IPS DF 4.7 (cell line): ENCODE results near the gene NDUFA11.
"Not testable (repeated sequence)": the region's sequence is repeated elsewhere in the genome, so short reads cannot be mapped to it uniquely, and the experiment has no call there.

Source experiments
- DNase-seq: peaks from one replicate; pipeline ENCODE4 v3.0.0-alpha.2; 2013; ENCODE audit warnings: low spot score; ENCODE audit errors: extremely low read depth

NDUFA11 gene

DNA sequence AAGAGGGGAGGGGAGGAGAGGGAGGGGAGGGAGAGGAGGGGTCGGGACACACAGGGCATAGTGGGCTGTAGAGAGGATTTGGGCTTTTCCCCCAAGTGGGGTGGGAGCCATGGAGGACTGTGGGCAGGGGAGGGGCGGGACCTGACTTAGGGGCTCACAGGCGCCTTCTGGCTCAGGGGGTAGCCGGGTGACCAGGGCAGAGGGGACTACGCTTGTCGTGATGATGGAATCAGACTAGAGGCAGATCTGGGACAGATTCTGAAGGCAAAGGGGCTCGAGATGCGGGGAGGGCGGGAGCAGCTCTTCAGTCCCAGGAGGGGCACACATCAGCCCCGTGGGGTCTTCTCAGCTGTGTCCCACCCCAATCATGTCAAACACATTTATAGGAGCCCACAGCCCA, 13.5 kb downstream of the NDUFA11 start:
- no peak for DNase-seq

DNA sequence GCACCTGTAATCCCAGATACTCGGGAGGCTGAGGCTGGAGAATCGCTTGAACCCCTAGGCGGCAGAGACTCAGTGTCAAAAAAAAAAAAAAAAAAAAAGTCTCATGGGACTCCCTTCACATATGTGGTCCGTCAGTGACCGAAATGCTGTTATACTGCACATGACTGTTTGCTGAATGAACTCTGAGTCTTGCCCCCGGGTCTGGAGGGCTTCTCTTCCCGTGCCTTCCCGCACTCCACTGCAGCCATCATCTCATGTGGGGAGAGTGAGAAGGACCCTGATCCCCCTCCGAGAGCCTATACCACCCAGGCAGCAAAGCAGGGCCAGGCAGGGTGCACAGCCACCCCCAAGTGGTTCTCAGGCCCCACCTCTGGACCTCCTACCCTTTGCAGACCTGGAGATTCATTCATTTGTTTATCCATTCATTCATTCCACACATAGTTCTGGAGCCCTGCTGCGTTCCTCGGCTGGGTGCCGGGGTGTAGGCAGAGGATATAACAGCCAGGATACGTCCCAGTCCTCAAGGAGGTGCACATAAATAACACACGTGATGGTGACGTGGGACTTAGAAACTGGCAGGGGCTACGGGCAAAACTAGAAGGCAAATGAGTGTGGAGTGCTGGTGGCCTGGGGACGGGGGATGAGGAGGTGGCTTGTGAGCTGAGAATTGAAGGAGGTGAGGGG, 14.2 kb downstream of the NDUFA11 start:
- no peak for DNase-seq

DNA sequence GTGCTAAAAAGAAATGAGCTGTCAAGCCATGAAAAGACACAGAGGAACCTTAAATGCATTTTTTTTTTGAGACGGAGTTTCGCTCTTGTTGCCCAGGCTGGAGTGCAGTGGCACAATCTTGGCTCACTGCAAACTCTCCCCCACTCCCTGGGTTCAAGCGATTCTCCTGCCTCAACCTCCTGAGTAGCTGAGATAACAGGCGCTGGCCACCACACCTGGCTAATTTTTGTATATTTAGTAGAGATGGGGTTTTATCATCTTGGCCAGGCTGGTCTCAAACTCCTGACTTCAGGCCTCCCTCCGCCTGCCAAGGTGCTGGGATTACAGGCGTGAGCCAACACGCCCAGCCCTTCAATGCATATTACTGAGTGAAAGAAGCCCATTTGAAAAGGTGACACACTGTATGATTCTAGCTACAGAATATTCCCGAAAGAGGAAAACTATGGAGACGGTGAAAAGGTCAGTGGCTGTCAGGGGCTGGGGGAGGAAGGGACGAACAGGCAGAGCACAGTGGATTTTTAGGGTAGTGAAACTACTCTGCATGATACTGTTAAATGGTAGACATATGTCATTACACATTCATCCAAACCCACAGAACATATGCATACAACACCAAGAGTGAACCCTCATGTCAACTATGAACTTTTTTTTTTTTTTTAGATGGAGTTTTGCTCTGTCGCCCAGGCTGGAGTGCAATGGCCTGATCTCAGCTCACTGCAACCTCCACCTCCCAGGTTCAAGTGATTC, 19.4 kb downstream of the NDUFA11 start:
- not testable (repeated sequence) for DNase-seq

DNA sequence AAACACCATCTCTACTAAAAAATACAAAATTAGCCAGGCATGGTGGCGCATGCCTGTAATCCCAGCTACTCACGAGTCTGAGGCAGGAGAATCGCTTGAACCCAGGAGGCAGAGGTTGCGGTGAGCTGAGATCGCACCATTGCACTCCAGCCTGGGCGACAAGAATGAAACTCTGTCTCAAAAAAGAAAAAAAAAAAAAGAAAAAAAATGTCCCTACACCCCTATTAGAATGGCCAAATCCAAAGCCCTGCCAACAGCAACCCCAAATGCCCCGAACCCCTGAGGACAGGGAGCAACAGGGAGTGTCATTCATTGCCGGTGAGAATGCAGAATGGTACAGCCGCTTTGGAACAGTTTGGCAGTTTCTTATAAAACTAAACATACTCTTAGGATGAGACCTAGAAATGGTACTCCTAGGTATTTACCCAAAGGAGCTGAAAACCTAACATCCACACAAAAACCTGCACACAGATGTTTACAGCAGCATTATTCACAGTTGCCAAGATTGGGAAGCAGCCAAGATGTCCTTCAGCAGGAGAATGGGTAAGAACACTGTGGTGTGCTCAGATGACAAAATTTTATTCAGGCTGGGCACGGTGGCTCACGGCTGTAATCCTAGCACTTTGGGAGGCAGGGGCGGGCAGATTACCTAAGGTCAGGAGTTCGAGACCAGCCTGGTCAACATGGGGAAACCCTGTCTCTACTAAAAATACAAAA, 20.3 kb downstream of the NDUFA11 start:
- not testable (repeated sequence) for DNase-seq

DNA sequence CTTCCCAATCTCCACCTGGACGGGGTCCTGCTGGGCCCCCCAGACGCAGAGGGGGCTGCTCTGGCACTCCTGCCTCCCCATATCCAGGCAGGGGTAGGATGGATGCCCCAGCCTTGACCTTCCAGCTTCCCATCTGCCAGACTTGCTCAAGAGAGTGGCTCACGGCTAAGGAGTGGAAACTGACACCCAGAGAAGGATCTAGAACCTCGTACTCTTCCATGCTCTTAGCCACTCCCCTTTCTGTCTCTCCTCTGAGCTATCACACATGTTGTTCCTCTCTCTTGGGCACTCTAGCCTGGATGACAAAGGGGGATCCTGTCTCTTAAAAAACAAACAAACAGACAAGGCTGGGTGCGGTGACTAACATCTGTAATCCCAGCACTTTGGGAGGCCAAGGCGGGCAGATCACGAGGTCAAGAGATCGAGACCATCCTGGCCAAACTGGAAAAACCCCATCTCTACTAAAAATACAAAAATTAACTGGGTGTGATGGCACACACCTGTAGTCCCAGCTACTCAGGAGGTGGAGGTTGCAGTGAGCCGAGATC, 21.1 kb downstream of the NDUFA11 start:
- DNase-seq = no peak

DNA sequence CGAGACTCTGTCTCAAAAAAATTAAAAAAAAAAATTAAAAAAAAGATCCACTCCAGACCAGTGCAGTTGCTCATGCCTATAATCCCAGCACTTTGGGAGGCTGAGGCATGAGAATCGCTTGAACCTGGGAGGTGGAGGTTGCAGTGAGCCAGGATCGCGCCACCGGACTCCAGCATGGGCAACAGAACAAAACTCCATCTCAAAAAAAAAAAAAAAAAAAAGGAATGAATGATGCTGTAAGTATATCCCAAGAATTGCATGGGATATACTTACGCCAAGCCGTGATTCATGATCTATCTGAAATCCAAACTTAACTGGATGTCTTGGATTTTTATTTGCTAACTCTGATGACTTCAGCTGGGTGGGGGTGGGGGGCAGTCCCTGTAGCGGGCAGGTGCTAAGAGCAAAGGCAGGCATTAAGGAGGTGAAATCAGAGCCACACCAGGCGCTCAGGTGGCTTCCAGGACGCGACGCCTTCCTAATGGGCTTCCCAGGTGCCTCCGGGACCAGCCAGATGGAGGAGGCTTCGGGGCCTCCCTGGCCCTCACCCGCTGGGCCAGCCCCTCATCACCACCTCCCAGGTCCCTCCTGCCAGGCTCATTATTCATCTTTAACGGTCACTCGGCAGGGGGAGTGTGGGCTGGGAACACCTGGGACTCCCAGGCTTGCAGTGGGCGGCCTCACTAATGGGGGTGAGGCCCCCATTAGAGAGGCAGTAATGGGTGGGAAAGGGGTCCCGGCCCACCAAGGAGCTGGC, 21.9 kb downstream of the NDUFA11 start:
- no peak for DNase-seq

DNA sequence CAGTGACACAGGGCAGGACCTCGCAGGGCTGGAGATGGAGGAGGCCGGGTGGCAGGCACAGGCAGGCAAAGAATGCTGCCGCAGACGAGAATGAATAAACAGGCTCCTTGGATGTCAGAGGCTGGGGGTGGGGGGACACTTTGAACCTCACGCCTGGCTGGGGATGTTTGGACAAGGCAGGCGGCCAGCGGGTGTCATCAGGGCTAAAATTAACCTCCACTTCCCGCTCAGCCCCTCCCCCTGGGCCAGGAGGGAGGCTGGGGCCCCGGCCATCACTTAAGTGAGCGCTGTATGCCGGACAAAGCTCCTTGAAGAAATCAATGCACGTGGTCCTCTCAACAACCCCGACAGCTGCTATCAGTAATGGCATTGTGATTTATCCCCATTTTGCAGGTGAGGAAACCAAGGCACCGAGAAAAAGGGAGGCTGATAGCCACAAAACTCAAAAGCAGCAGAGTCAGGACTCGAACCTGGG, 22.9 kb downstream of the NDUFA11 start:
- no peak for DNase-seq

DNA sequence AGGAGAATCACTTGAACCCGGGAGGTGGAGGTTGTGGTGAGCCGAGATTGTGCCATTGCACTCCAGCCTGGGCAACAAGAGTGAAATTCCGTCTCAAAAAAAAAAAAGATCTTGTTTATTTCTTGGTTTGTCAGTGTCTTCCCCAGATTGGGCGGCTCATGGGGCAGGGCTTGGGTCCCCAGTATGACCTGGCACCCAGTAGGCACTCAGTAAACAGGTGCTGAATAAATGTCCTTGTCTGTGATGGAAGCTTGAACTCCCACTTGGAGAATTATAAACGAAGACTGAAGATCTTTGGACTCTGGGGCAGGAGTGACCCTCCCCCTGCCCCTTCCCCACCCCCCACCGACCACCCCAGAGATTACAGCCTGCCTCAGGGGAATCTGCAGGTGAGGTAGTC, 23.4 kb downstream of the NDUFA11 start:
- no peak for DNase-seq

DNA sequence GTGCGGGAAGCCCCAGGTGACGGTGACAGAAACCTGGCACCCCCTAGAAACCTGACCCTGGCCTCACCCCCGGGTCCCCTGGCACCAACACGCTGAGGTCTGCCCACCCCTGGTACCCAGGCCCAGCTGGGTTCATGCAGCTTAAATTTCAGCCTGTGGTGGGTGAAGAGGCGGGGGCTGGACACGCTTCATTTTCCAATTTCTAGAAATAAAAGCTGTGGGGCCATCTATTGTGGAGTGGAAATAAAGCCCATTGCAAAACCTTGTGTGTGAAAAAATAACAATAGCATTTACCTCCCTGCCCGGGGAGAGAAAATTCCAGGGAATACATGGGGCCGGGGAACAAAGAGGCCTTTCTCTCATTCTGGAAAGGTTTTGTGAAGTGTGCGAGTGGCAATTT, 25.7 kb downstream of the NDUFA11 start:
- no peak for DNase-seq

DNA sequence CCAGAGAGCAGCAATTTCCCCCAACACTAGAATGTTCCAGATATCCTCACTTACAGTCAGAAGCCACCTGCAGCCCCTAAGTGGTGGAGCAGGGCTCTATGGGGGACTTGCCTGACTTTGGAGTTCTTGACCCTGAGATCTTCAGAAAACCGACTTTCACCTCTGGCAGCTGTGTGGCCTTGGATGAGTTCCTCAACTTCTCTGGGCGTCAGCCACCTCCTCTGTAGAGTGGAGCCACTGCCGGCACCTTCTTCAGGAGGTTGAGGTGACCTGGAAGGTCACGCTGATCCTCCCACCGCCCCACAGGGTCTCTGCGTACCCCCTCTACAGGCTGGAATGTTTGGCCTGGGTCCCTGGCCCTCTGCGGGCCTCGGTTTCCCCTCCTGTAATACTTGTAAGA, 26.2 kb downstream of the NDUFA11 start:
- no peak for DNase-seq

DNA sequence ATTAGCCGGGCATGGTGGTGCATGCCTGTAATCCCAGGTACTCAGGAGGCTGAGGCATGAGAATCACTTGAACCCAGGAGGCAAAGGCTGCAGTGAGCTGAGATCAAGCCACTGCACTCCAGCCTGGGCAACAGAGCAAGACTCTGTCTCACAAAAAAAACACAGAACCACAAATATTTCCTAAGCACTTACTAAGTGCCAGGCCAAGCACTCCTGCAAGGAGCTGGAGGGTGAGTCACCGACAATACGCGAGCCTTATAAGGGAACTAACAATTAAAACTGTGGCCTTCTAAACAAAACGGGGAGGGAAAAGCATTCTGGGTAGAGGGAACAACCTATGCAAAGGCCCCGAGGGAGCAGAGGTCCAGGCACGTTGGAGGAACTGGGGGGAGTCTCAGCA, 29.1 kb downstream of the NDUFA11 start:
- not testable (repeated sequence) for DNase-seq

DNA sequence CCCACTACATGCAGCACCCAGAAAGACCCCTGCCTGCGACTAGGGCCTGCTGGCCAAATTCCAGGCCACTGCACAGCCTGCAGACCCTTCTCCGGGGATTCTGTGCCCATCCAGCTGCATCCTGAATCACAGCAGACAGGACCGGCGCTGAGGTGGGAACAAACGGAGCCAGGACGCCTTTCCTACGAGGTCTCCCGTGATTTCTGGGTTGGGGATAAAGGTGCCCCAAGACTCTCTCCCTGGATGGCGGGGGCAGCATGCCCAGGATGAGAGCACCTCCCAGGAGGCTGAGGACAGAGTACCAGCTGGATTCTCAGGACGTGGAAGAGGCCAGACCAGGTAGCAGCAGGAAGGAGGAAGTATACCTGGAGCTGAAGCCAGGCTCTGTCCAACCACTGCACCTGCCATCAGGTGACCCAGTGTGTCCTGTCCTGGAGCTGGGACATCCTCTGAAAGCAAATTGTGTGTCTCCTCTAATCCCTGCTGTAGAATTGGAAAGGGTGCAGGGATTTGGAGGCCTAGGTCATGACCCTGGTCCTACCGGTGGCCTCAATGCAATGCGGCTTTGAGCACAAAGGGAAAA, 29.9 kb downstream of the NDUFA11 start:
- DNase-seq = no peak

DNA sequence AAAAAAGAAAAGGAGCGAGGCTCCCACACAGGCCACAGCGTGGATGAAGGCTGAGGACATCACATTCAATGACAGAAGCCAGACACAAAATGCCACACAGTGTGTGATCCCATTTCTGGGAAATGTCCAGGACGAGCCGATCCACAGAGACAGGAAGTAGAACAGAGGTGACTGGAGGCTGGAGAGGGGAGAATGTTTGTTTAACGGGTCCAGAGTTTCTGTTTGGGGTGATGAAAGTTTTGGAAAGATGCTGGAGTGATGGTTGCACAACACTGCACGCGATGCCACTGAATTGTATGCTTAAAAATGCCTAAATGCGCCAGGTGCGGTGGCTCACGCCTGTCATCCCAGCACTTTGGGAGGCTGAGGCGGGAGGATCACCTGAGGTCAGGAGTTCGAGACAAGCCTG, 32.6 kb downstream of the NDUFA11 start:
- no peak for DNase-seq

DNA sequence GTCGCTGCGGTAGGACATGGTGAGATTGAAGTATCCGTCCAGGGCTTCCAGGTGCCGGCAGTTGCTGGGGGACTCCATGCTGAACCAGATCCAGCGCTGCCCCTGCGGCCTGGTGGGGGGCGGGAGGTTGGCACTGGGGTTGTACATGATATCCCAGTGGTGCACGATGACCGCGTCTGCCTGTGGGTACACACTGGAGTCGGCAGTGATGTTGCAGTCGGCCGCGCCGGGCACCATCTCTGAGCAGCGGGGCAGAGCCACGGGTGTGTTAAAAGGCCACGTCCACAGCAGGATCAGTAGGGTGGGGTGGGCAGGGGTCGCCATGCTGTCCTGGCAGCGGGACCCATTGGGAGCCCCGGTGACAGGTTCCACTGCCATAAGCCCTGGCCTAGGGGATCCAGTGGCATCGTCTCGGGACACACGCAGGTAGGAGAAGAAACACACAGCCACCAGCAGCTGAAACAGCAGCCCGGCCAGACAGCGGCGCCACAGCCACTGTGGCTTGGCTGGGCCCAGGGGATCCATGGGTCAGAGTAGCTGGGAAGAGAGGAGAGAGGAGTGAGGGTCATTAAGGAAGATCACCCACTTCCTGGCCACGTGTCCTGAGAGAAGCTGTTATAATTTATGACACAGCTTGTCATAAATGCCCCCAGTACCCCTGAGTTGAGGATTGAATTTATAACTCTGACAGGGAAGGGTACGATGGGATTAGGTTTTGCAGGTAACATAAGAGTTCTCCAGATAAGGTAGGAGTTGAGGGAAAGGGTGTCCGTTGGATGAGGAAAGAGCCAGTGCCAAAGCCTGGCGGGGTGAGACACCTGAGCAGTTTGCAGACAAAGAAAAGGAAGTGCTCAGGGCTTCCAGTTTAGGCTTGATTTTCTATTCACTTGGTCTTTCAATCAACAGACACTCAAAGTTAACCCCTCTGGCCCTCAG, 36.1 kb downstream of the NDUFA11 start:
- DNase-seq = no peak

DNA sequence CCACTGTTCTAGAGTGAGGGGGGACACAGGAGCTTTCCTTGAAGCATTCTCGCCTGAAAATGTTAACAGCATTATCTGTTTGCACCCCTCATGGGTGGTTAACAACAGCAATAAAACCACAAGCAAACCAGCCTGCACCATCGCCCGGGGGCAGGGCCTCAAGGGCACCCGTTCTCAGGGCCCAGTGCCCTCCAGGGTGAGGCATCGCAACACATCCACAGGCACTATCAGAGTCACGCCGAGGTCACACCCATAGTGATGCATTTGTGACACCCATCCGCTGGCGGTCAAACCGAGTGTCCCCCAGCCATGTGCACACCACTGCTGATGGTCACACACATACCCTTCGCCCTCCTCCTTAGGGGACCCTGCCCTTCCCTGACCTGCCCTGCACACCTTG, 37.8 kb downstream of the NDUFA11 start:
- DNase-seq = no peak

DNA sequence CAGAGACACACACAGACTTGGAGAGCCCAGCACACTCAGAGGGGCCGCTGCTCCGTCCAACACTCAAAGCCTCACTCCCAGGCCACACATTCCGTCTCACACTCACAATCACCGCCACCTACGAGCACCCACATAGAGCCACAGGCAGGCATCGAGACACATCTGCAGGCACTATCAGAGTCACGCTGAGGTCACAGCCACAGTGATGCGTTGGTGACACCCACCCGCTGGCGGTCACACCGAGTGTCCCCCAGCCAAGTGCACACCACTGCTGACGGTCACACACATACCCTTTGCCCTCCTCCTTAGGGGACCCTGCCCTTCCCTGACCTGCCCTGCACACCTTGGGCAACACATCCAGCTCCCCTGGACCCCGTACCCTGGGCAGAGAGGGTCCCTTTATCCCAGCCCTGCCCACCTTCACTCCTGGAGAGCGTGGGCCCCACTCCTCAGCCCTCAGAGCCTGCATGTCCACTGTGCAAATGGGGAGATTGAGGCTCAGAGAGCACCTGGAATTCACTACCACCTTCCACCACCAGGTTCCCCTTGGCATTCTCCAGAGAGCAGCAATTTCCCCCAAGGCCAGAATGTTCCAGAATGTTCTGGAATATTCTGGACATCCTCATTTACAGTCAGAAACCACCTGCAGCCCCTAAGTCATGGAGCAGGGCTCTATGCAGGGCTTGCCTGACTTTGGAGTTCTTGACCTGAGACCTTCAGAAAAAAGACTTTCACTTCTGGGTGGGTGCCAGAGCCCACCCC, 38.7 kb downstream of the NDUFA11 start:
- DNase-seq = no peak

DNA sequence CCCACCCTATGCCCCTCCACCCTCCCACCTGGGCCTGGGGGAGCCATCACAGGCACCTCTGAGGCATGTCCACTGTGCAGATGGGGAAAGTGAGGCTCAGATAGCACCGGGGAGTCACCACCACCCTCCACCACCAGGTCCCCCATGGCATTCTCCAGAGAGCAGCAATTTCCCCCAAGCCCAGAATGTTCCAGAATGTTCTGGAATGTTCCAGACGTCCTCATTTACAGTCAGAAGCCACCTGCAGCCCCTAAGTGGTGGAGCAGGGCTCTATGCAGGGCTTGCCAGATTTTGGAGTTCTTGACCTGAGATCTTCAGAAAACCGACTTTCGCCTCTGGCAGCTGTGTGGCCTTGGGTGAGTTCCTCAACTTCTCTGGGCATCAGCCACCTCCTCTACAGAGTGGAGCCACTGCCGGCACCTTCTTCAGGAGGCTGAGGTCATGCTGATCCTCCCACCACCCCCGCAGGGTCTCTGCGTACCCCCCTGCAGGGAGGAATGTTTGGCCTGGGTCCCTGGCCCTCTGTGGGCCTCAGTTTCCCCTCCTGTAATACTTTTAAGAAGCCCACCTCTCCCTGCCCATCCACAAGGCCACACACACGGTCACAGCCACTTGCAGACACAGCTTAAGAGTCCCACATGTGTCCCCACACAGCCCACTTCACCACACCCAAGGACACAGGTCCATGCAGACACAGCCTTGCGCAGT, 39.4 kb downstream of the NDUFA11 start:
- no peak for DNase-seq

DNA sequence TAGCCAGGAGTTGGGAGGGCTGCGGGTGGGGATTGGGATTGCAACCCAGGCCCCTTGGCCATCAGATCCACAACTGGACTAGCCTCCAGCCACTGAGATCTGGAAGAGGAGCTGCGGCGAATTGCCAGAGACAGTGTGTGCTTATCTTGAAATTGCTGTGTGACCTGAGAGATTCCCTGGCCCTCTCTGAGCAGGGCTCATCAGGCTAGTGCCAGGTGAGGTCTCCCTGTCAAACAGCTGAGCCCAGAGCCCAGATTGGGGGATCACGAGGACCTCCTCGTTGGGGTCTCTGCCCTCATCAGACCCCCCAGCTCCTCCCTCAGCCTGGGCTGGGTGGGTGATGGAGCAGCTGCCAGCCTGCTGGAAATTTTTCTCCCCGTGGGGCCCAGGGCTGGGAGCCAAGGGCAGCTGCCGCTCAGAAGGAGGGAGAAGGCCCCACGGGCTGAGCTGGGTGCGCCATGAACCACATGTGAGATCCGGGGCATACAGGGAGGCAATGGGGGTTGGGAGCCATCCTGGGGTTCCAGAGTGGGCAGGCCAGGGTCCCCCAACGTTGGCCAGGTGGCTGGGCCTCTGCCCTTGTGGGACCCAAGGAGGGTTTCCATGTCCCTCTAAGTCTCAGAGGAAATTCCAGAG, 40.4 kb downstream of the NDUFA11 start:
- DNase-seq = no peak
